ENCODE data around the gene OPTN. TPM values are rescaled to one million over a fixed set of nuclear protein-coding genes. Genes with fewer than 3 reads are reported as not detected.

OPTN gene
- total RNA-seq, 1 experiment from 2014 or later, result 13.5 TPM

DNA sequence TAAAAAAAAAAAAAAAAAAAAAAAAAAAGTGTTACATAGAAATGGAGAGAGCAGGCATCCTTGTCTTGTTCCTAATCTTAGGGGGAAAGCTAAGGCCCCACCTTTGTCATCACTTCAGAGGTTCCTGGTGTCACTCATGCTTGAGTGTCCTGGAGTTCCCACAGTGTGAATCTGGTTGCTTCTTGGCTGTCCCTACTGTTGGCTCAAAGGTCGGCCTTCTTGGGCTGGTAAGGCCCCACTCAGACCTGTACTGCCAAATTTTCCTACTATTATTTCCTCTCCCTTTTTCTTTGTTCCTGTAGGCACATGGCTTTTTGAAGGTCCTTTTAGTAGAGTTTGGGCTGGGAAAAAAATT is 21.5 kb downstream of the OPTN start:
- H3K9me3 ChIP-seq (ENCODE audit: low read depth, low read length, poor library complexity, severe bottlenecking), result no peaks in the 10 kb centered on the region
- no peak overlapping the region for H3K4me3 ChIP-seq (ENCODE audit: low read depth, low read length, poor library complexity, severe bottlenecking)
- H3K36me3 ChIP-seq (ENCODE audit: insufficient read depth, low read length, poor library complexity, severe bottlenecking), result peaks cover 4% of the 10 kb centered on the region
- intact Hi-C loops (cut with micrococcal nuclease; ENCODE audit: unreplicated experiment), result no loop called here
- H3K4me1 ChIP-seq (ENCODE audit: insufficient read depth, low read length, poor library complexity, severe bottlenecking), result no peaks in the 10 kb centered on the region
- TF ChIP-seq, protein P1, sequence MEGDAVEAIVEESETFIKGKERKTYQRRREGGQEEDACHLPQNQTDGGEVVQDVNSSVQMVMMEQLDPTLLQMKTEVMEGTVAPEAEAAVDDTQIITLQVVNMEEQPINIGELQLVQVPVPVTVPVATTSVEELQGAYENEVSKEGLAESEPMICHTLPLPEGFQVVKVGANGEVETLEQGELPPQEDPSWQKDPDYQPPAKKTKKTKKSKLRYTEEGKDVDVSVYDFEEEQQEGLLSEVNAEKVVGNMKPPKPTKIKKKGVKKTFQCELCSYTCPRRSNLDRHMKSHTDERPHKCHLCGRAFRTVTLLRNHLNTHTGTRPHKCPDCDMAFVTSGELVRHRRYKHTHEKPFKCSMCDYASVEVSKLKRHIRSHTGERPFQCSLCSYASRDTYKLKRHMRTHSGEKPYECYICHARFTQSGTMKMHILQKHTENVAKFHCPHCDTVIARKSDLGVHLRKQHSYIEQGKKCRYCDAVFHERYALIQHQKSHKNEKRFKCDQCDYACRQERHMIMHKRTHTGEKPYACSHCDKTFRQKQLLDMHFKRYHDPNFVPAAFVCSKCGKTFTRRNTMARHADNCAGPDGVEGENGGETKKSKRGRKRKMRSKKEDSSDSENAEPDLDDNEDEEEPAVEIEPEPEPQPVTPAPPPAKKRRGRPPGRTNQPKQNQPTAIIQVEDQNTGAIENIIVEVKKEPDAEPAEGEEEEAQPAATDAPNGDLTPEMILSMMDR (conservative IDR thresholded peaks at IDR 0.05; ENCODE audit: low read depth, low read length), result no peak
- no peak for TF ChIP-seq EZH2 (IDR thresholded peaks at IDR 0.05; ENCODE audit: borderline replicate concordance, low read depth, low read length, poor library complexity, severe bottlenecking)
- ChIA-PET CTCF (no interaction called here), POLR2A (ENCODE audit: low non-redundant PET) (no interaction called here)
- no peak overlapping the region for H3K27ac ChIP-seq (ENCODE audit: low read depth, low read length, poor library complexity, severe bottlenecking)
- no peak for DNase-seq (ENCODE audit: low spot score)
- no TSS peak for BruUV-seq (replicated peaks)
- H3K27me3 ChIP-seq (replicated peaks; ENCODE audit: insufficient read depth, low read depth, low read length, poor library complexity), result no peaks in the 10 kb centered on the region

- DNase-seq (ENCODE audit: low spot score), result no peak
- H3K36me3 ChIP-seq (ENCODE audit: insufficient read depth, low read length, poor library complexity, severe bottlenecking), result no peaks in the 10 kb centered on the region
- BruUV-seq (replicated peaks), result no TSS peak
- H3K27ac ChIP-seq (ENCODE audit: low read depth, low read length, poor library complexity, severe bottlenecking), result no peak overlapping the region
- CTCF ChIA-PET, result no interaction called here
- no peaks in the 10 kb centered on the region for H3K27me3 ChIP-seq (replicated peaks; ENCODE audit: insufficient read depth, low read depth, low read length, poor library complexity)
- TF ChIP-seq EZH2 (IDR thresholded peaks at IDR 0.05; ENCODE audit: borderline replicate concordance, low read depth, low read length, poor library complexity, severe bottlenecking), result no peak
- TF ChIP-seq, protein P1 (conservative IDR thresholded peaks at IDR 0.05; ENCODE audit: low read depth, low read length), result no peak
- H3K9me3 ChIP-seq (ENCODE audit: low read depth, low read length, poor library complexity, severe bottlenecking), result no peaks in the 10 kb centered on the region
- no peaks in the 10 kb centered on the region for H3K4me1 ChIP-seq (ENCODE audit: insufficient read depth, low read length, poor library complexity, severe bottlenecking)
- POLR2A ChIA-PET (ENCODE audit: low non-redundant PET), result no interaction called here
- intact Hi-C loops (cut with micrococcal nuclease; ENCODE audit: unreplicated experiment), result no loop called here
- no peak overlapping the region for H3K4me3 ChIP-seq (ENCODE audit: low read depth, low read length, poor library complexity, severe bottlenecking)
Measured at GRCh38 chr10:13136651-13137050, 36.7 kb downstream of the OPTN start.

- H3K4me3 ChIP-seq (ENCODE audit: low read depth, low read length, poor library complexity, severe bottlenecking), result no peak overlapping the region
- intact Hi-C loops (cut with micrococcal nuclease; ENCODE audit: unreplicated experiment), result no loop called here
- no peaks in the 10 kb centered on the region for H3K27me3 ChIP-seq (replicated peaks; ENCODE audit: insufficient read depth, low read depth, low read length, poor library complexity)
- H3K4me1 ChIP-seq (ENCODE audit: insufficient read depth, low read length, poor library complexity, severe bottlenecking), result no peaks in the 10 kb centered on the region
- POLR2A ChIA-PET (ENCODE audit: low non-redundant PET), result no interaction called here
- CTCF ChIA-PET, result no interaction called here
- H3K36me3 ChIP-seq (ENCODE audit: insufficient read depth, low read length, poor library complexity, severe bottlenecking), result no peaks in the 10 kb centered on the region
- H3K27ac ChIP-seq (ENCODE audit: low read depth, low read length, poor library complexity, severe bottlenecking), result no peak overlapping the region
- DNase-seq (ENCODE audit: low spot score), result no peak
- no peak for TF ChIP-seq EZH2 (IDR thresholded peaks at IDR 0.05; ENCODE audit: borderline replicate concordance, low read depth, low read length, poor library complexity, severe bottlenecking)
- TF ChIP-seq, protein P1 (conservative IDR thresholded peaks at IDR 0.05; ENCODE audit: low read depth, low read length), result no peak
- no peaks in the 10 kb centered on the region for H3K9me3 ChIP-seq (ENCODE audit: low read depth, low read length, poor library complexity, severe bottlenecking)
- no TSS peak for BruUV-seq (replicated peaks)
Measured at GRCh38 chr10:13139150-13139549, 39.2 kb downstream of the OPTN start.

Measured in A673 (cell line).